HepG2 (cell line): ENCODE measurements around the gene KLF15. TPM values are rescaled to one million over a fixed set of nuclear protein-coding genes. Genes with fewer than 3 reads are reported as not detected.

ENCODE experiments used
- ATAC-seq: fragments of 200-7000 bp; cut with Tn5 transposase; 3 replicates; pipeline ENCODE4 v1.9.1; 2020; ENCODE audit warnings: mild to moderate bottlenecking, moderate library complexity
- BruUV-seq: library from RNA; stranded (reverse); fragments of 400-500 nt; replicated peaks from 2 replicates; lab custom pipeline; 2021; lab: Mats Ljungman, UMichigan
- CTCF ChIA-PET: fragments of 300-600 bp; formaldehyde crosslinking; extraction: SDS; loops from one replicate; lab custom pipeline; 2021; ENCODE audit warnings: low total read pairs, inconsistent platforms, low intra/inter-chr PET ratio; lab: Yijun Ruan, JAX
- POLR2A ChIA-PET: fragments of 350-600 bp; sonication (Branson Sonifier 250); formaldehyde crosslinking; loops from one replicate; lab custom pipeline; 2020; ENCODE audit warnings: antibody characterized with exemption, inconsistent platforms; lab: Yijun Ruan, JAX
- DNase-seq: peaks from one replicate; pipeline ENCODE4 v3.0.0-alpha.2; 2015; ENCODE audit warnings: low spot score
- FAIRE-seq: peaks from 3 replicates; lab custom pipeline; 2011; peaks lifted over from hg19 to GRCh38; lab: Jason Lieb, UNC
- H2AFZ ChIP-seq: one replicate; pipeline ENCODE4 v1.6.1; 2011; ENCODE audit warnings: low read length, inconsistent platforms
- H3K27ac ChIP-seq: fragments of 300-600 bp; 3 replicates; pipeline ENCODE4 v1.8.0; 2011; ENCODE audit warnings: mixed run types, mild to moderate bottlenecking, mixed read lengths, low read length, inconsistent platforms; ENCODE audit not compliant: insufficient read depth; ENCODE audit errors: extremely low read length
- H3K27me3 ChIP-seq, 2 experiments: fragments of 200-600 bp in 1 of 2; 2 replicates in 1 of 2; 3 replicates in 1 of 2; pipeline versions ENCODE4 v1.6.0 to v1.8.0; 2011; ENCODE audit warnings: low read length in 2 of 2, mild to moderate bottlenecking in 2 of 2, moderate library complexity in 2 of 2, inconsistent platforms in 1 of 2; ENCODE audit not compliant: insufficient read depth in 2 of 2, control insufficient read depth in 1 of 2
- H3K36me3 ChIP-seq, 2 experiments: fragments of 200-600 bp in 1 of 2; replicated peaks in 1 of 2; 2 replicates in 1 of 2; 3 replicates in 1 of 2; pipeline versions ENCODE4 v1.5.1 to v1.8.0; 2011; ENCODE audit warnings: low read length in 2 of 2, inconsistent platforms in 1 of 2; ENCODE audit not compliant: insufficient read depth in 2 of 2, control insufficient read depth in 1 of 2
- H3K4me1 ChIP-seq: 2 replicates; pipeline ENCODE4 v1.5.1; 2012; ENCODE audit warnings: low read length, inconsistent platforms; ENCODE audit not compliant: insufficient read depth
- H3K4me2 ChIP-seq: 2 replicates; pipeline ENCODE4 v1.6.0; 2011; ENCODE audit warnings: low read depth, low read length, inconsistent platforms
- H3K4me3 ChIP-seq, 3 experiments: fragments of 200-600 bp in 1 of 3; sonication (generic), shearing (Covaris generic) in 1 of 3; replicated peaks in 1 of 3; 2 replicates each; pipeline ENCODE4 v1.5.1; 2011 to 2016; ENCODE audit warnings: low read length in 3 of 3, inconsistent platforms in 2 of 3, low read depth in 2 of 3, mild to moderate bottlenecking in 2 of 3, control low read depth in 1 of 3, mixed read lengths in 1 of 3; ENCODE audit not compliant: insufficient read depth in 1 of 3
- H3K79me2 ChIP-seq: one replicate; pipeline ENCODE4 v1.6.1; 2011; ENCODE audit warnings: low read length, inconsistent platforms; ENCODE audit not compliant: insufficient read depth
- H3K9ac ChIP-seq: 2 replicates; pipeline ENCODE4 v1.6.0; 2011; ENCODE audit warnings: mild to moderate bottlenecking, low read depth, low read length, inconsistent platforms; ENCODE audit not compliant: insufficient read depth
- H3K9me3 ChIP-seq: 2 replicates; pipeline ENCODE4 v1.5.1; 2012; ENCODE audit warnings: mild to moderate bottlenecking, low read length
- H4K20me1 ChIP-seq: 2 replicates; pipeline ENCODE4 v1.6.0; 2011; ENCODE audit warnings: inconsistent platforms, mild to moderate bottlenecking, low read length, moderate library complexity; ENCODE audit not compliant: insufficient read depth
- GATAD1 ChIP-seq: IDR thresholded peaks from 2 replicates; pipeline ENCODE4 v1.6.1; 2016; ENCODE audit warnings: missing genetic modification reagents, missing compliant biosample characterization
- WGBS: methylation state at CpG from one replicate; pipeline ENCODE4 v1.1.6; 2017; ENCODE audit warnings: low lambda C conversion rate; 5-methylcytosine and 5-hydroxymethylcytosine counted together
- in situ Hi-C: cut with HindIII; loops from 2 replicates; pipeline ENCODE4 v1.10.0; 2017; ENCODE audit warnings: low pct_unique_long_range_greater_than_20kb; ENCODE audit not compliant: extremely low pct_ligation_motif_present
- intact Hi-C: fragments of 100-400 bp; cut with micrococcal nuclease; formaldehyde crosslinking; loops from one replicate; pipeline ENCODE4 v1.10.0; 2022; ENCODE audit not compliant: unreplicated experiment
- polyA plus RNA-seq, 8 experiments: library from polyadenylated mRNA; depleted of rRNA in 3 of 8; stranded (reverse) in 7 of 8; unstranded in 1 of 8; fragments of >200 nt; fragmentation: Illumina TruSeq in 4 of 8; extraction: Trizol in 4 of 8; gene quantifications; 2 replicates each; pipeline versions ENCODE4 v1.2.1 to v1.2.3, GENCODE V29; 2011 to 2016; ENCODE audit warnings: low read depth in 4 of 8, missing spikeins in 1 of 8, mixed read lengths in 1 of 8; ENCODE audit not compliant: insufficient read depth in 1 of 8
- total RNA-seq, 5 experiments: library from RNA; depleted of rRNA; stranded (reverse); fragments of >200 nt; fragmentation: Illumina TruSeq; extraction: Trizol; gene quantifications; 2 replicates each; pipeline ENCODE4 v1.2.3, GENCODE V29; 2016; ENCODE audit warnings: low read depth in 1 of 5
- TF ChIP-seq, protein P1 (sequence below): sonication (generic); formaldehyde crosslinking; IDR thresholded peaks from 2 replicates; pipeline ENCODE4 v1.4.0; 2020; ENCODE audit warnings: mild to moderate bottlenecking, missing genetic modification reagents
- TF ChIP-seq, protein P2 (sequence below): sonication (generic); formaldehyde crosslinking; IDR thresholded peaks from 2 replicates; pipeline ENCODE4 v1.4.0; 2020; ENCODE audit warnings: missing genetic modification reagents, borderline replicate concordance

Gene KLF15
- total and polyA plus RNA-seq, 2 of the 13 experiments (the other 11 are each of a cell fraction or from before 2014, with no cell fraction given): 7.1 to 7.8 TPM

DNA sequence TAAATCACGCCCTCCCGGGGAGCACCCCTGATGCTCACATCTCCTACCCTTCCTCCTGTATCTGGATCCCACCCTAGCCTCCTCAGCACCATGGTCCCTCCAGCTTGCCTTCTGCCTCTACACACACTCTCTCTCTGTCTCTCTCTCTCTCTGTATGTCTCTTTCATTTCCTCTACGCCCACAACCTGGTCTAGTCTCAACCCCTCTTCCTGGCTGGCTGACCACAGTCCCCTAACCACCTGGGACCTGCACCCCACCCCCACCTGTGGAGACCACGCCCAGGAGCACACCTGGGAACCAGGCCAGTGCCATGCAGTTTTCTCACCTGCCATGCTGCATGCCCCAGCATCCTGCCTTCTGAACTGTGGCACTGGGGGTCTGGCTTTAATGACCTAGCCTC is 33.5 kb upstream of the KLF15 start:
- H3K36me3 ChIP-seq: no peaks in the 10 kb centered on the region
- ATAC-seq (no peak), FAIRE-seq (no peak), DNase-seq (no peak)
- no peaks in the 10 kb centered on the region for H3K9me3 ChIP-seq
- H4K20me1 ChIP-seq: no peaks in the 10 kb centered on the region
- intact Hi-C loops: no loop called here
- in situ Hi-C loops: loop anchor here (5.0 kb wide), 1 partner anchor 143 kb away; no protein-coding TSS in a partner anchor
- peaks cover 13% of the 10 kb centered on the region for H3K4me1 ChIP-seq
- H3K79me2 ChIP-seq: no peaks in the 10 kb centered on the region
- no peak overlapping the region for H3K27ac ChIP-seq
- no peak overlapping the region for H2AFZ ChIP-seq
- no TSS peak for BruUV-seq
- no peak for TF ChIP-seq GATAD1 (CRISPR knock-in tag)
- TF ChIP-seq, protein P1, sequence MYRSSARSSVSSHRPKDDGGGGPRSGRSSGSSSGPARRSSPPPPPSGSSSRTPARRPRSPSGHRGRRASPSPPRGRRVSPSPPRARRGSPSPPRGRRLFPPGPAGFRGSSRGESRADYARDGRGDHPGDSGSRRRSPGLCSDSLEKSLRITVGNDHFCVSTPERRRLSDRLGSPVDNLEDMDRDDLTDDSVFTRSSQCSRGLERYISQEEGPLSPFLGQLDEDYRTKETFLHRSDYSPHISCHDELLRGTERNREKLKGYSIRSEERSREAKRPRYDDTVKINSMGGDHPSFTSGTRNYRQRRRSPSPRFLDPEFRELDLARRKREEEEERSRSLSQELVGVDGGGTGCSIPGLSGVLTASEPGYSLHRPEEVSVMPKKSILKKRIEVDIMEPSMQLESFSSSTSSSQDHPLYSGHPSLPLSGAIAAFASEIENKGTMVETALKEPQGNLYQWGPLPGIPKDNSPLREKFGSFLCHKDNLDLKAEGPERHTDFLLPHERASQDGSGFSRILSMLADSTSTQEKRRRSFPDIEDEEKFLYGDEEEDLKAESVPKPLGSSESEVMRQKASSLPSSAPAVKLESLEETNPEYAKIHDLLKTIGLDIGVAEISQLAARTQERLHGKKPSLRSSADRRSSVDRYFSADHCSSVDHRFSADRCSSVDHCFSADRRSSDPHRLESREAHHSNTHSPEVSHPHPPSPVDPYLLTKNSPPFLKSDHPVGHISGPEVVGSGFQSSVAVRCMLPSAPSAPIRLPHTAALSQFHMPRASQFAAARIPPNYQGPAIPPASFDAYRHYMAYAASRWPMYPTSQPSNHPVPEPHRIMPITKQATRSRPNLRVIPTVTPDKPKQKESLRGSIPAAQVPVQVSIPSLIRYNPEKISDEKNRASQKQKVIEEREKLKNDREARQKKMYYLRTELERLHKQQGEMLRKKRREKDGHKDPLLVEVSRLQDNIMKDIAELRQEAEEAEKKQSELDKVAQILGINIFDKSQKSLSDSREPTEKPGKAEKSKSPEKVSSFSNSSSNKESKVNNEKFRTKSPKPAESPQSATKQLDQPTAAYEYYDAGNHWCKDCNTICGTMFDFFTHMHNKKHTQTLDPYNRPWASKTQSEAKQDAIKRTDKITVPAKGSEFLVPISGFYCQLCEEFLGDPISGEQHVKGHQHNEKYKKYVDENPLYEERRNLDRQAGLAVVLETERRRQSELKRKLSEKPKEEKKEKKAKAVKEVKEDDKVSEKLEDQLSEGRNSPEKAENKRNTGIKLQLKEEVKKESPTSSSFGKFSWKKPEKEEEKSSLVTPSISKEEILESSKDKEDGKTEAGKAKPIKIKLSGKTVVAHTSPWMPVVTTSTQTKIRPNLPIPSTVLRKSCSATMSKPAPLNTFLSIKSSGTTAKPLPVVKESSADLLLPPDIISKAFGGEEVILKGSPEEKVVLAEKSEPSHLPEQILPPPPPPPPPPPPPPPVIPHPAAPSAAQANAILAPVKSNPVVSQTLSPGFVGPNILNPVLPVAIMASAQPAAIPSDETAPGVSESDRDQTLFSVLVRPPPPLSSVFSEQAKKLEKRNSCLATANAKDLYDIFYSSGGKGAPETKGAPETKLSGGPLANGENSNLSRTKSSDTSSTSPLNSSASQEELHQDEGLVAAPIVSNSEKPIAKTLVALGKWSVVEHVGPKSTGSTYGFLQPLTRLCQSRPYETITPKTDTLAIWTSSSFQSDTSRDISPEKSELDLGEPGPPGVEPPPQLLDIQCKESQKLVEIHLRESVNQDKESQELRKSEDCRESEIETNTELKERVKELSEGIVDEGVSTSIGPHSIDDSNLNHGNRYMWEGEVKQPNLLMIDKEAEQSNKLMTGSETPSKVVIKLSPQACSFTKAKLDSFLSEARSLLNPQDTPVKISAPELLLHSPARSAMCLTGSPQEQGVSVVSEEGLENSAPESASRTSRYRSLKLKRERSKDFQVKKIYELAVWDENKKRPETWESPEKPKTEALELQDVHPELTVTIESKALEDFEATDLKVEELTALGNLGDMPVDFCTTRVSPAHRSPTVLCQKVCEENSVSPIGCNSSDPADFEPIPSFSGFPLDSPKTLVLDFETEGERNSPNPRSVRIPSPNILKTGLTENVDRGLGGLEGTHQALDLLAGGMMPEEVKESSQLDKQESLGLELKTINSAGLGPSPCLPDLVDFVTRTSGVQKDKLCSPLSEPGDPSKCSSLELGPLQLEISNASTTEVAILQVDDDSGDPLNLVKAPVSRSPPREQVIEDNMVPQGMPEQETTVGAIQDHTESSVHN: no peak
- TF ChIP-seq, protein P2, sequence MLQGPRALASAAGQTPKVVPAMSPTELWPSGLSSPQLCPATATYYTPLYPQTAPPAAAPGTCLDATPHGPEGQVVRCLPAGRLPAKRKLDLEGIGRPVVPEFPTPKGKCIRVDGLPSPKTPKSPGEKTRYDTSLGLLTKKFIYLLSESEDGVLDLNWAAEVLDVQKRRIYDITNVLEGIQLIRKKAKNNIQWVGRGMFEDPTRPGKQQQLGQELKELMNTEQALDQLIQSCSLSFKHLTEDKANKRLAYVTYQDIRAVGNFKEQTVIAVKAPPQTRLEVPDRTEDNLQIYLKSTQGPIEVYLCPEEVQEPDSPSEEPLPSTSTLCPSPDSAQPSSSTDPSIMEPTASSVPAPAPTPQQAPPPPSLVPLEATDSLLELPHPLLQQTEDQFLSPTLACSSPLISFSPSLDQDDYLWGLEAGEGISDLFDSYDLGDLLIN (CRISPR knock-in tag): no peak
- no peak overlapping the region for H3K4me3 ChIP-seq
- CTCF ChIA-PET: interaction anchor here (2.9 kb wide), 1 partner anchor 131 kb away, joined by 54 read pairs; no protein-coding TSS in a partner anchor
- peaks cover 0 to 18% of the 10 kb centered on the region in 2 experiments; a peak in 2 of 5 replicates for H3K27me3 ChIP-seq
- 4% methylated on average over 4 of the region's 4 CpGs for WGBS
- POLR2A ChIA-PET: no interaction called here
- H3K4me2 ChIP-seq: no peak overlapping the region
- no peak overlapping the region for H3K9ac ChIP-seq
